ENCODE measurements around the gene IFITM5.

IFITM5 gene

DNA sequence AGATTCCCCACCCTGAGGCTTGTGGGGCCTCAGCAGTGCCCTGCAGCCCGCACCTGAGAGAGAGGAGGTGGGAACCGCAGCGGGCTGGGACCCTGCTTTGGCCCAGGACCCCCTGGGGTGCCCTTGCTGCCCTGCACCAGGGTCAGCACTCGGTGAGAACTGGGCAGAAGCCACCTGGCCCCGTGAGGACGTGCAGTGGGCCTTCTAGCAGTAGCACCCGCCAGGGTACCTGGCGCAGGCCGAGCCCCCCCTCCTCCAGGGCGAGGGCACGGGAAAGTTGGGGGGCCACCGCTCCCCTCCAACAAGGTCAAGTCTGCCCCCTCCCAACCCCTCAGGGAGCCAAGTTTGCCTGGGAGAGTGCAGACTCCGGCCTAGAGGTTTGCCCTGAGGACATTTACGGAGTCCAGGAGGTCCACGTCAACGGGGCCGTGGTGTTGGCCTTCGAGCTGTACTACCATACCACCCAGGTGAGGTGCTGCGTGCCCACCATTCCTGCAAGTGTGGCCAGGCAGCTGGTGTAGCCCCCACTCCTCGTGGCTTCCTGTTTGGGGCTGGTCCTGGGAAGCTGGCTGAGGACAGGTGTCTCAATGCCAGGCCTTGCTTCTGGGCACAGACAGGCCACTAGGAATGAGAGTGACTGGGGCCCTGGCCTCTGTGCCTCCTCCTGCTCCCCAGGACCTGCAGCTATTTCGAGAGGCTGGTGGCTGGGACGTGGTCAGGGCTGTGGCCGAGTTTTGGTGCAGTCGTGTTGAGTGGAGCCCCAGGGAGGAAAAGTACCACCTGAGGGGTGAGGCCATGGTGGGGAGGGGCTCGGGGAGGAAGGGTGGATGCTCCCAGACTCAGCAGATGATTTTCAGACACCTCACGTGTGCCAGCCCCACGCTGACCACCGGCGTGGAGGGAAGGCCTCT is 6.9 kb downstream of the IFITM5 start:
- no peak for TF ChIP-seq CTCF (IDR thresholded peaks at IDR 0.05; ENCODE audit: low read length, missing control alignments)
- H3K4me3 ChIP-seq (replicated peaks; ENCODE audit: low read depth, low read length) = no peak overlapping the region
- DNase-seq (ENCODE audit: low read depth) = no peak

- H3K4me3 ChIP-seq (replicated peaks; ENCODE audit: low read depth, low read length) = no peak overlapping the region
- no peak for TF ChIP-seq CTCF (IDR thresholded peaks at IDR 0.05; ENCODE audit: low read length, missing control alignments)
- DNase-seq (ENCODE audit: low read depth) = no peak
Measured at GRCh38 chr11:291281-292210, 7.8 kb downstream of the IFITM5 start.

- no peak for TF ChIP-seq CTCF (IDR thresholded peaks at IDR 0.05; ENCODE audit: low read length, missing control alignments)
- no peak overlapping the region for H3K4me3 ChIP-seq (replicated peaks; ENCODE audit: low read depth, low read length)
- no peak for DNase-seq (ENCODE audit: low read depth)
Measured at GRCh38 chr11:290621-291231, 8.6 kb downstream of the IFITM5 start.

DNA sequence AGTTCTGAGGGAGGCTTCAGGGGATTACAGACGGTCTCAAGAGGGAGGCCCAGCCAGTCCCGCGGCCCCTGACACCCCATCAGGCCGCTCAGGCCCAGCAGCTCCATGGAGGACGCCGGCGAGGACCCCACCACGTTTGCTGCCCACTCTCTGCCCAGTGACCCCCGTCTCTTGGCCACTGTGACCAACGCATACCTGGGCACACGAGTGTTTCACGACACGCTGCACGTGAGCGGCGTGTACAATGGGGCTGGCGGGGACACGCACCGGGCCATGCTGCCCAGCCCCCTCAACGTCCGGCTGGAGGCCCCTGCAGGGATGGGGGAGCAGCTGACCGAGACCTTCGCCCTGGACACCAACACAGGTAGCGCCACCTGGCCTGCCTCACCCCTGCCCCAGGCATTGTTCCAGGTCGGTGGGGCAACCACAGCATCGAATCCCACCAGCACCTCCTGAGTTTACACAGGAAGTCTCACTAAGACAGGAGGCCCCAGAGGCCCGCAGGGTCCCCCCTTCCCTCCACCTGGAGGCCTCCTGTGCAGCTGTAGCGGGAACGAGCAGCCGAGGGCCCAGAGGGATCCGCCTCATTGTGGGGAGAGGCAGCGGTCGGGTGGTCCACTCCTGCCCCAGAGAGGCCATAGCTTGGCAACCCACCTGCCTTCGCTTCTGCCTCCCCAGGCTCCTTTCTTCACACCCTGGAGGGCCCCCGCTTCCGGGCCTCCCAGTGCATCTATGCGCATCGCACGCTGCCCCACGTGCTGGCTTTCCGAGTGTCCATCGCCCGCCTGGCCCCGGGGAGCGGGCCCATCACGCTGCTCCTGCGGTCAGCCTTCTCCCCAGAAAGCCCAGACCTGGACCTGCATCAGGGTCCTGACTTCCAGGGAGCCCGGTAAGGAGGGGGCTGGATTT is 9.4 kb downstream of the IFITM5 start:
- no peak for TF ChIP-seq CTCF (IDR thresholded peaks at IDR 0.05; ENCODE audit: low read length, missing control alignments)
- peak overlapping the region; percentile 52 for H3K4me3 ChIP-seq (replicated peaks; ENCODE audit: low read depth, low read length)
- DNase-seq (ENCODE audit: low read depth) = no peak

DNA sequence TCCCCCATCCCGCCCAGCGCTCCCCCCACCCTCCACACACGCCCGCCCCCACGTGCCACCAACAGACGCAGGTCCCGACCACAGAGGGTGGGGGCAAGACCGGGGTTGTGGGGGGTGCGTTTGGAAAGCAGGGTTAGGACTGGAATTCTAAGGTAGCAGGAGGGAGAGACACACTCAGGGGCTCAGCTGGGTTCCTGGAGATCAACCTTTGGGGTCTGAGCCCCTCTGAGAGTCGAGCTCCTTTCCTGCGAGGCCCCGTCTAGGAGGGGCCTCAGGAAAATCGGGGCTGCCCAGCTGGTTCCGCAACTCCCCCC is 10.0 kb downstream of the IFITM5 start:
- no peak for DNase-seq (ENCODE audit: low read depth)
- TF ChIP-seq CTCF (IDR thresholded peaks at IDR 0.05; ENCODE audit: low read length, missing control alignments) = no peak
- peak overlapping the region; percentile 52 for H3K4me3 ChIP-seq (replicated peaks; ENCODE audit: low read depth, low read length)
